CD4-positive, alpha-beta T cell treated with Interferon alpha-2 for 1 hour (primary cell): Measurements from ENCODE around the gene CUEDC1.
A peak's percentile ranks its signal among the peaks of the same experiment; 100 is the strongest.

Source experiments
- DNase-seq, 2 donors: peaks; one replicate each; pipeline ENCODE4 v3.0.0-alpha.2; 2020 to 2022

Gene CUEDC1

DNA sequence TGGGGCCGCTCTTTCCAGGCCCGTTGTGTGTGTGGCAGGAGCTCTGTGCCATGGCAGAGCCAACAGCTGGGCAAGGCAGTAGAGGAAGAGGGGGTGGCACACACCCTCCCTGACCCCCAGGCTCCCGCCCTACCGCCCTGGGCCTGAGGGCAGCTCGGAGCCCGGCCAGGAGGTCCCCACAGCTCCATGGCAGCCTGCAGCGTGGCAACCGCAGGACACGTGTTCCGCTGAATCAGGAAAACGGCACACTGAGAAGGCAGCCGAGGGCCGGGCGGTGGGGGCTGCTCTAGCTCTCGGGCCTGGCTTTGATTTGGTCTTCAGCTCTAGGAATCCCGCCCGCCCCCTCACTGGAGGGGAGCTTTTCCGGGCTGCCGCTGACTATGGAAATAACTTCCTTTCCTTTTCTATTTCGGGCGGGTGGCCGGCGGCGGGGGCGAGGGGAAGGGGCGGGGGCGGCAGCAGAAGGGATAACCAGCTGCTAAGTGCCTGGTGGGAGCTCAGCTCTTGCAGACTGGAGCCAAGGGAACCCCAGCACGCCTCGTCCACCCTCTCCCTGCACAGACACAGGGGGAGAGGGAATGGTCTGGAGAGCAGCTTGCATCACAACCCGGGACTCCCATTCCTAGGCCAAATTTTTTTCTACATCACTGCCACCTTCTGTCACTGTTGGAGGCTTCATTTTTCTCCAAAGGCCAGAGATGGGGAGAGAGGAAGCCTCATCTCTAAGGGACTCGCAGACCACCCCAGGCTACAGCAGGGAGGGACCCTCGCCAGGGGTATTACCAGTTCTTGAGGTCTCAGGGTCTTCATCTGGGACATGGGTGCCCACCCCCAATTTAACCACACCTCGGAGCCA, 80.5 kb downstream of the CUEDC1 start:
- no peak for DNase-seq

DNA sequence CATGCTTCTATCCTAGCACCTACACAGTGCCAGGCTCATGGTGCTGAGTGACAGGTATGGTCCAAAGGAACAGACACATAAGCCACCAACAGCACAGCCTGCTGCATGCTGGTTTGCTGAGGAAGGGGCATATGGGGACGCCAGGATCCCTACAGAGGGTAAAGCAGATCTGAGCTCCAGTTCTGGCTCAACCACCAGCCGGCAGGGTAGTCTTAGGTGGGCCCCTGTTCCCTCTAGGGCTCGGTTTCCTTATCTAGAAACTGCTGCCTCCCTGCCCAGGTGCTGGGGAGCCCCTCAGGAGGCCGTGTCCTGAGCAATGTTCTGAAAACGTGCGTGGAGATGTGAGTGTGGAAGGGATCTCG, 81.2 kb downstream of the CUEDC1 start:
- DNase-seq: no peak

DNA sequence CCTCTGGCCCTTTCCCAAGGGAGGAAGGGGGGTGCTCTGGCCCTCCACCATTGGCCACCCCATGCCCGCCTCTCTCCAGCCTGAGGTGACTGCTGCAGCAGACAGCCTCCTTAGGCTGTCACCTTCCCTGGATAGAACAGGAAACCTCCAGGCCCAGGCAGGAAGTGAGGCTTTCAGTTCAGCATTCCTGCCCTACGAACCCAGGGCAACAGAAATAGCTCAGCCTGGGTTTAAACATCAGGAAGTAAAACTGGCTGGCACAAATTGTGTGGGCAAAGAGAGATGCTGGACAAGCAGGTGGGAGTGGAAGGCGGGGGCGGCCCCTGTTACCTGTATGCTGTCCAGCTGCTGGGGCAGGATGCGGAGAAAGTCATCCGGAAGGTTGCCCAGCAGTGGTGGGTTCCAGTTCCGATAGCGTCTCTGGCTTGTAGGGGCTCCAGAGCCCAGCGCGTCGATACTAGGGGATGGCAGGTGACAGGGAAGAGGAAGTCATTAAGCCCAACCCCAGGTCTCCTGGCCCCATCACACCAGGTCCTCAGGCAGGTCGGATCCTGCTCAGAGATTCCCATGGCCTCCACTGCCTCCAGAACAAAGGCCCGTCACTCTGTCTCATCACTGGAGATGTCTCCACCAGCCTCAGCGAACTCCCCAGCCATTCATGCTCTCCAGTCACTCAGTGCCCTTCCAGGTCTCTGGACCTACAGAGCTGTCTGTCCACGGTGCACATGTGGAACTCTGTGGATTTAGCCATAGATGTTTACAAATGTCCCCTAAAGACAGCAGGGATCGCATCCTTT, 81.8 kb downstream of the CUEDC1 start:
- no peak for DNase-seq

DNA sequence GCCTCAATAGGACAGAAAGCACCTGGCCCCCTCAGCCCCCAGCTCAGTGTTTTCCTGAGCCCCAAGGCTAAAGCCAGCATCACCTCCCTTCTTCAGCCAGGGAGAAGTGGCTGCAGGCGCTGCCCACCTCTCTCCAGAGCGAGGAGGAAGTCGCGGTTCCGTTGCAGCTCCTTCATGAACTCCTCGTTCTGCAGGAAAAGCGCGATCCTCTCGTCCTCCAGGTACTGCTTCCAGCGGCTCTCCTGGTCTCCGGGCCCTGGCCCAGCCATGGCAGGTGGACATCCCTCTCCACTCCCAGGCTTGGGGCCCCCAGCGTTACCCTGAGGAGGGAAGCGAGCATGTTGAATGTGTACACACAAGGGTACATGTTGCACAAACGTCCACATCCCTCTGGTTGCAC, 82.7 kb downstream of the CUEDC1 start:
- DNase-seq: no peak

DNA sequence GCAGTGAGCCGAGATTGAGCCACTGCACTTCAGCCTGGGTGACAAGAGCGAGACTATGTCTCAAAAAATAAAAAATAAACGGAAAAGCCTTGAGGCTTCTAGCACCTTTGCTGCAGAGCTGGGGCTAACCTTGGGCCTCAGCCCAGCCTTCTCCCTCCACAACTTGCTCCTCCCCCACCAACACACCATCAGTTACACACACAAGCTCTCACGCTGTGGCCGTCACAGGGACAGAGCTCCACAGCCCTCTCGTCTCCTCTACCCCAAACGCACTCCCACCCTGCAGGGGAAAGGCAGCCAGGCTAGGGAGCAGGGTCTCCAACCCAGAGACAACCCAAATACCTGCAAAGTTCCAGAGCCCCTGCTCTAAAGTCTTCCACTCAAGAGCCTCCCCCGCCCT, 83.3 kb downstream of the CUEDC1 start:
- no peak for DNase-seq

DNA sequence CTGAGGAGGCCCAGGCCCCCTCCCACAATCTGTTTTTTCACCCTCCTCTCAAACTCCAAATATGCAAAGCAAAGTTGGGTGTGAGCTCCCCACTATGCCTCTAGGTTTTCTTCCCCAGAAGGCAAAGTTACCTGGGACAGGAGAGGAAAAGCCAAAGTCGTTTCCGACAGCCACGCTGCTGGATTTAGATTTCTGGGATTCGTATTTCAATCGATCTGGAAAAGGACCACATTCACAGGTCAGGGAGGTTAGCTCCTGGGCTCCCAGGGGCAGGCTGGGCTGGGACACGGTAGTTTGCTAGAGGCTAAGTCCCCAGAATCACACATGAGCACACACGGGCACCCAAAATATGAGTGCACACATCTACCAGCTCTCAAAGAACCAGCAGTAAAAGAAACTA, 84.1 kb downstream of the CUEDC1 start:
- no peak for DNase-seq

DNA sequence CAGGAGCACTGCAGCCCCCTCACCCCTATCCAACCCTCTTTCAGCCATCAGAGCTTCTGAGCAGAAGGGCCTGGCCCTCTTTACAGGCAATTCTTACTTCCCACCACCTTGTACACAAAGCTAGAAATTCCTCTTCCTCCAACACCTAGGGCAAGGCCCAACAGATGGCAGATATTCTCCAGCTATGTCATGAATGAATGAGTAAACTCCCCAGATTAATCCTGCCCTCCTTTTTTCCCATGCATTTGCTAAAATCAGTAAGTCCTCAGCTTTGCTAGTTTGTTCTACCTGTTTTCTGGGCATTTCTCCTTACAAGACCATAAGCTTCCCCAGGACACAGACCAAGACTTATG, 85.0 kb downstream of the CUEDC1 start:
- DNase-seq: no peak

DNA sequence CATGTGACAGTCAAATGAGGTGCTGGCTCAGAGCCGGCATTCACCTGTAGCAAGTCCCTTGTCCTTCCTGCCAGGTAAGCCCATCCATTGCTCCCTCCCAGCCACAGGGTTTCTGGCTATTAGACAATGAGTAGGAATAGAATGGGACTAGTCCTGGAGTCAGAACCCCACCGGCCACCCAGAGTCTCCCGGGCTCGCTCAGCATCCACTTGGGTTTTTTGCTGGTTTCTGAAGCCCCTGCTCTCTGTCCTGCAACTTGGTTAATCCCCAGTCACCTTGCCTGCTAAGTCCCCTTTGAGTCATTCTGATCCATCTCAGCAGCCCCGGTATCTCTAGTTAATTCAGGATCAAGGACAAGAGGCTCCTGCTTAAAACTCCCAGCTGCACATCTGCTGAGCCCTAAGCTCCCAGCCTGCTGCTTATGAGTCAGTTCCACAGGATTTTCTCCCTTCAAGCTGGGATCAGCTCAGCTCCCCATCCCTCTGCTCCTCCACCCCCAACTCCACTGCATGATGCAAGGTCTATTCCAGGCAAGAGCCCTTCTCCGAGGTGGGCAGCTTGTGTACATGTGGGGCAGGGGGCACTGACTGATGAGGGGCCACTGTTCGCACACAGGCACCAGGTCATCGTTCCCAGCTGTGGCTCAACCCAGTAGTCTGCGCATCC, 85.5 kb downstream of the CUEDC1 start:
- no peak for DNase-seq

DNA sequence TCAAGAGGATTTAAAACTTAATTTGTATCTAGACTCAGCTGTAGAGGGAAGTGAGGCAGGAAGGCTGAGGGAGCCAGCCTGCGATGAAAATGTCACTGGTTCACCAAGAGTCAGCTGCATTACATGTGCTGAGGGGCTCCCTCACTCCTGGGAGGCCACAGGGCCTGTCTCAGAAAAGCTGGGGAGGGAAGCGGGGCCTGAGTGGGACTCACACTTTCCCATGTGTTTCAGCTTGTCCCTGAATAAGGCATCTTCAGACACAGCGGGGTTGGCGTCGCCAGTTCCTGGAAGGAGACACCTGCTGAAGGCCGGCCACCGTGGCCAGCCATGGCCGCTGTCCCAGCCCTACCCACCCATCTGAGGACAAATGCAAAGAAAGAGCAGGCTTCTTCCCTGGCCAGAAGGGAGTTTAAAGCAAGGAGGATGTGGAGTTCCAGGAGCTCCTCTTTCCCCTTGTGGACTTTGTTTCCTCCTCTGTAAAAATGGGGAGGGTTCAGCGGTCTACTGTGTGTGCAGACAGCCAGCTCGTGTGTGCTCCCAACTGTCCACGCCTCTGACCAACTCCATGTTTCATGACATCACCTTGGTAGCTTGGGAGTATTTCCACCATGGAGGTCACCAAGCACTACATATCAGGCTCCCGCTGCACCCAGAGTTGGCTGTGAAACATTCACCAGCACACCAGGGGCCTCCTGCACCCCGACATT, 86.1 kb downstream of the CUEDC1 start:
- DNase-seq: no peak

DNA sequence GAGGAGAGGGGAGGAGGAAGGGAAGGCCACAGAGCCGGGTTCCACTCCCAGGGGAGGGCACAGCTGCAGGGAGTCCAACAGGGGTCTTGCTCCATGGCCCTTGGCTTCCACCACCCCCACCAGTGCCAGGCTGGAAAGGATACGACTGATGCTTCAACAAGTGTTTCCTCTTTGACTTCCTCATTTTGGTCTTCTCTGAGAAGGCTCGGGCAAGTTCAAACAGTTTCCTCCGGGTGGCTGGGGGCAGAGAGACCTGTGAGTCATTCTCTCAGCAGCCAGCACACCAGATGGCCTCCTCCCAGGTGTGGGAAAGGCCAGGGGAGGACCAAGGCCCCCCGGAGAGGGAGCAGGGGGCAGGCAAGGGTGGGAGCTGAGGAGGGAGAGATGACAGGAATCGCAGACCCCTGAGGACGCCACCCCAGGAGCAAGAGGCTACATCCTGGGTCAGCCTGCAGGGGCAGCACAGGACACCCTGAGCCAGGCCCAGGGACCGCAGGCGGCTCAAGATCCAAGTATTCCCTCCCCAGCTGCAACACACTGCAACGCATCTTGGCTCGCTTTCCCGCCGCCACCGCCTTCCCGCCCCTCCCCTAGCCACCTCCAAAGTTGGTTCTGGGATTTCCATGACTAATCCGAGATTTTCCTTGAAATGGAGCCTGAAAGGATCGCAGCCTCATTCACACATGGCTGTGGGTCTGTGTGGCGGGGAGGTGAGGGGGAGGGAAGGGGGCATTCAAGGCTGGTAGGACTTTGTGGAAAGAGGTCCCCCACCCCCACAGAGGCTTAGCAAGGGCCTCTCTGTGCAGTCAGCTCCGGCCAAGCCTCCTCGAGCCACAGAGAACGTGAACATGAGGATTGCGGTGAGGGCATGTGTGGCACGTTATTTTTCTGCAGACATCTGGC, 87.0 kb downstream of the CUEDC1 start:
- DNase-seq: peak in 1 of 2 donors; percentile 64

DNA sequence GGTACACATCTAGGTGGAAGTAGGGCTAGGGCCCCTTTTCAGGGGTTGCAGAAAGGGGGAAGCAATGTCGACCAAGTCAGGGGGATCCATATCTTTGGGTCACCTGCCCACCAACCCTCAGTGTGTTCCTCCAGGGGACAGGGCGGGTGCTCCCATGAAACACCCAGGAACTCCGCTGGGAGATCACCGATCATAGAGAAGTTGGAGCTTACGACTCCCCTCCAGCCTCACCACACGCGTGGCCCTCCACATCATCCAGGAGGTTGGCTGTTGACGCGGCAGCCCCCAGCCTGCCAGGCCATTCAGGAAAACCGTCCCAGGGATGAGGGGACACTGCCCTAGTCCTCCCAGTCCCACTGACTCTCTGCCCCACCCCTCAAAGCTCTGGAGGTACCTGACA, 88.1 kb downstream of the CUEDC1 start:
- DNase-seq: no peak

DNA sequence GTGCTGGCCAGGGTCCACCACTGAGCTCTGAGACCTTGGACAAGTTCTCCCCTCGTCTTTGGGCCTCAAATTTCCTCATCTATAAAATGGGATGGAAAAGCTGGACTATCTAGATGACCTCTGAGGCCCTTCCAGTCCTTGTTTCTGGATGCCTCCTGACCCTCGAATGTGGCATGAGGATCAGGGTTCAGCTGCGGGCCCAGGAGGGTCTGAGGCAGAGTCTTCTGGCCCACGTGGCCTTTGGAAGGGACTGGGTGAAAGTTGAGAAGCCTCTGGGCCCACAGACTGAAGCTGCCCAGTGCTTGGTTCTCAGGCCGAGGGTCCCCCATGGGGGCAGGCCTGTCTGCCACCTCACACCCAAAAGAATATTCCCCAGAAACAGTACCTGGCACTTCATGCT, 88.5 kb downstream of the CUEDC1 start:
- DNase-seq: no peak

DNA sequence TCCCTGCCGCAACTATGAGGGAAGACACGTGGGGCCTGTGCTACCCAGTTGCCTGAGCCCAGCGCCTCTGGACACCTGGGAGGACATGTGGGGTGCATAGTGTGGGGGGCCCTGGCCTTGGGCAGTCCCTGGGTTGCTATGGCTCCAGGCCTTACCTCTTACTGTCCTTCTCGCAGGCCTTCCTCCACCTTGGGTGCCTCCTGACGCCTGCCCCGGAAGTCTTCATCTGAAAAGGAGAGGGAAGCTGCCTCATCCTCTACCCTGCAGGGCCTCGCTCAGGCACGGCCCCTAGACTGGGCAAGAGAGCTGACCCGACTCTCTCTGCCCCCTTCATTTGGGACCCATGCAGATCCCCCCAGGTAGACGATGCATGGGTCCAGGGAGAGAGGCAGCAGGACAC, 88.9 kb downstream of the CUEDC1 start:
- no peak for DNase-seq

DNA sequence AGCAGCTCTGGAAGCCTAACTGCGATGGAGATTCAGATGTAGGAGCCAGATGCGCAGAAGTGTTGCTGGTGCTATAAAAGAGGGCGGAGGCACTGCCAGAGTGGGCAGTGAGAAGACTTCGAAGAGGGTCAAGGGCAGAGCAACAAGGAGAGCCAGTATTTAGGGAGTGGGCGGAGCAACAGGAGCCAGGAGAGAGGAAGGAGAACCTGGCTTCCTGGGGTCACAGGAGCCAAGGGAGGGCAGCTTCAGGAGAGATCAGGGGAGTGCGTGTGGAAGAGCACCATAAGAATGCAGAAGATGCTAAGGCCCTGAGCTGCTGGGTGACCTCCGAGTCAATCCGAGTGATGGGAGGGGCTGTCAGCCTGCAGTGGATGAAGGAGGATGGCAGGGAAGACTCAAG, 90.9 kb downstream of the CUEDC1 start:
- DNase-seq: no peak

DNA sequence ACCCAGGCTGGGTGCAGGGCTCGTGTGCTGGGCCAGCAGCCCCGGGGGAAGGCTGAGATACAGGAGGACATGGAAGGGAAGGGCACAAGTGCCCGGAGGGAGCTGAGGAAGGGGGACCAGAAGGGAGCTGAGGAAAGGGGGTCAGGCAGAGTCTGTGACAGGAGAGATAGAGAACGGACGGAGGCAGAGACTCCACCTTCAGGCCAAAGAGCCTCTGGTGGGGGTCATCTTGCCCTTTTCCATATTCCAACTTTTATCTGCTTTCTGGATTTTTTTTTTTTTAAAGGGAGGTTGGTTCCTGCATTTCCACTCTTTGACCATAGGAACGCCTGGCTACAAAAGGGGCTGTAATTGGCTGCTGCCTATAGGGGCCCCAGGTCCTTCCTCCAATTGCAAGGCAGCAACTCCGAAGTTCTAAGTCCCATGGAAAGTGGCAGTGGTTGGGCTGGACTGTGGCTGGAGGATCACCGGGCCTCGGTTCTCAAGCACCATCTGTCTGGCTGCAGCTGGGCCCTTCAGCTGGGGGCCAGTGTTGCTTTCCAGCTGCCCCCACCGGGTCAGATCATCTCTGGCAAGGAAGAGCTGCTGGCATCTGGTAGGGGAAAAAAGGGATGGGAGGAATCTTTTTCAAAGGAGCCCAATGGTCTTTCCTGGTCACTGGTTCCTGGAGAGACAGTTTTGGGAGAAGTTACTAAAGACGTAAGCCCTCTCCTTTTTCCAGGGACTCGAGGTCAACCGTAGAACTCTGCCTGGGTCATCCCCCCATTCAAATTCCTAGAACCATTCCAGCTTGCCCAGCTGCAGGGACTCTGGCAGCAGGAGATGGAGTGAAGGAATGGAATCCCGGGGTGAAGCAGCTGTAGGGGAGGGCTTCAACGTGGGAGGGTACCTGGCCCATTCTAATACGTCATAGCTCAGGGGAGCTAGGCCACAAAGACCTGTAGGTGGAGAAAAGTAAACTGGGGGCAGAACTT, 92.2 kb downstream of the CUEDC1 start:
- DNase-seq: no peak

DNA sequence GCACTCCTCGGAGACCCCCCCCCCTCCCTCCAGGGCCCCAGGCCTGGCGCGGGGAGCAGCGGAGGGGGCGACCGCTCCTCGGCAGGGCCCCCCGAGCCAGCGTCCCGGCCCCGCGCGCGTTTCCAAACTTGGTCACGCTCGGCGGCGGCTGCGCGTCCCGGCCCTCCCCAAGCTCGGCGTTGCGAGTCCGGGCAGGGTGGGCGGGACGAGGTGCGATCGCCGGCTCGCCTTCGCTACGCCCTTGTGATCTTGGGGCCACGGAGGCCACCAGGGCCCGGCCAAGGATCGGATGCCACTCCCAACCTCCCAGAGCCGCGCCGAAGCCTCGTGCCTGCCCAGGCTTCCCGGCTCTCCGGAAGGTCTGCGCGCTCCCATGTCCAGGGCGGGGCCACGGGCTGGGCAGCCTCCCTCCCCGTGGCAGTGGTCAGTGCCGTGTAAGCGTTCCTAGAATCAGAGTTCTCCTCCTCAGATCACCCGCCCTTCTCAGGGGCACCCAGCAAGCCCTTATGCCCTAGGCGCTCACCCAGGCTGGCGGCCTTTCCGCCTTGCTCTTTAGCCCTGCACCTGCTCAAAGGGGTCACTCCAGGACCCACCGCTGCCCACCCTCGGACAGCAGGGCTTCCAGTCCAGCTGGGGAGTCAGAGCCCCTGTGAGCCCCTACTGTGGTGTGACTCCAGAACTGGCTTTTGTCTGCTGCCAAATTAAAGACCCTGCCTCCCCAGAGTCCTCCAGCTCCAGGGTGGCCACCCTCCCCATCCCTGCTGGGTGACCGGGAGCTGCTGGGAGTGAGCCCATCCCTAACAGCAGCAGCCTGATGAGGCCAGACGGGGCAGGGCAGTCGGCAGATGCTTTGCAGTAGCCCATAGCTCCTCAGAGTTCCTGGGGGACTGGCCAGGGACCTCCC, 93.2 kb downstream of the CUEDC1 start:
- no peak for DNase-seq

DNA sequence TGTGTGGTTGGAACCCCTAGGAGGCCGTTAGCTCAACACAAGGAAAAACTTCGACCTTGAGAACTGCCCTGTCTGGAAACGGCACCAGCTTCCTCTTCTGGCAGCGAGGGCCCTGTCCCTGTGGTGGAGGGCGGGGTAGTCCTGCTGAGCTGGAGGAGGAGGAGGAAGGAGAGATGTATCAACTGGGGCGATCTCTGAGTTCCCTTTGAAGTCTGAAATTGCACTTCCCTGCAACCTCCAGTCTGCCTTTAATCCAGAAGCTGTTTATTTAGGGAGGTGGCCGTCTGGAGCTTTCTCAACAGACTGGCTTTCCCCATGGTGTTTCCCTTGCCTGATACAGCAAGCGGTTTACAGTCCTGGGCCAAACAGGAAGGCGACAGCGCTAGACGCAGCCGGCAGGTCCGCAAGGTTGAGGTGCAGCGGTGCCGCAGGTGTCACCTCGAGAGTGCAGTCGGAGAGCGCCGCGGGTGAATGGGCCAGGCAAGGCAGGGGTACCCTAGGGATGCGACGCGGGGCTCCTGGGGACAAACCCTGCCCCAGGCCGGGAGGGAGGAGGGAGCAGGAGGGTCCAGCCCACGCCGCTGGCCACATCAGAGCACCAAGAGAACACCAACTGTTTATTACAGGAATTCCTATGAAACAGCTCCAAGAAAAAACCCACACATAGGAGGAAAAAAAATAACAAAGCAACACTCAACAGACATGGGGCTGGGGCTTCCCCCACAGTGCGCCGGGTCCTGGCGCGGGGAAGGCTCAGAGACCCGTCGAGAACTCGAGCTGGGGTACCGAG, 94.0 kb downstream of the CUEDC1 start:
- peak; percentile 38 to 56 for DNase-seq

DNA sequence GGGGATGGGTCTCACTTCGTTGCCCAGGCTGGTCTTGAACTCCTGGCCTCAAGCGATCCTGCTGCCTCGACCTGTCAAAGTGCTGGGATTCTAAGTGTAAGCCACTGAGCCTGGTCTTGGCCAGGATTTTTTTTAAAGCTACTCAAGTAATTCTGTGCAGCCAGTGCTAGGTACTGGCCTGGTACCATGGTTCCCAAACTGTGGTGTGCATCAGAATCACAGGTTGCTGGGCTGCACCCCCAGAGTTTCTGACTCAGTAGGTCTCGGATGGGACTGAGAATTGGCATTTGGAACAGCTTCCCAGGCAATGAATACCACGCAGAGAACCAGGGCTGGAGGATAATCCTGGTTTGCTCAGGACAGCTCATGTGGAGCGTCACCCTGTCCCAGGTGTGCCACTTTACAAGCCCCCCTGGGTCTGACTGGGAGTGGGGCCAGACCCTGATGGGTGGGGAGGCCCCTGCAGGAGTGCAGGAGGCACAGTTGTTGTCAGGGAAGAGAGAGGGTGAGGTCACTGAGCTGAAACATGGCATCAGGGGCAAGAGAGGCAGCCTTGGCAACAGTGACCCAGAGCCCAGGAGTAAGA, 94.7 kb downstream of the CUEDC1 start:
- DNase-seq: no peak
